K562 (cell line): Measurements from ENCODE around the gene PFAS. TPM values are rescaled to one million over a fixed set of nuclear protein-coding genes. Genes with fewer than 3 reads are reported as not detected.

Source experiments
- ATAC-seq: fragments of 200-7000 bp; cut with Tn5 transposase; 3 replicates; pipeline ENCODE4 v1.9.1; 2020; ENCODE audit warnings: moderate library complexity
- BruUV-seq: library from RNA; stranded (reverse); fragments of 400-500 nt; replicated peaks from 2 replicates; lab custom pipeline; 2021; lab: Mats Ljungman, UMichigan
- CTCF ChIA-PET: fragments of 300-600 bp; formaldehyde crosslinking; extraction: SDS; loops from one replicate; lab custom pipeline; 2021; ENCODE audit warnings: low intra/inter-chr PET ratio; lab: Yijun Ruan, JAX
- POLR2A ChIA-PET: fragments of 300-600, 350-650 bp; sonication (Branson Sonifier 250); formaldehyde crosslinking; extraction: SDS; loops from one replicate; lab custom pipeline; 2021; ENCODE audit warnings: antibody characterized with exemption, inconsistent platforms; lab: Yijun Ruan, JAX
- DNase-seq, 4 experiments: peaks; one replicate each; pipeline versions ENCODE4 v3.0.0 to v3.0.0-alpha.2; 2011 to 2018; ENCODE audit warnings: low spot score in 3 of 4, mixed read lengths in 3 of 4; ENCODE audit errors: extremely low read depth in 1 of 4
- FAIRE-seq: peaks from 2 replicates; lab custom pipeline; 2011; peaks lifted over from hg19 to GRCh38; lab: Jason Lieb, UNC
- H2AFZ ChIP-seq: 2 replicates; pipeline ENCODE4 v1.6.0; 2011; ENCODE audit warnings: low read depth, low read length, control low read depth, inconsistent platforms
- H3K27ac ChIP-seq: fragments of 200-600 bp; 3 replicates; pipeline ENCODE4 v1.8.0; 2011; ENCODE audit warnings: low read depth, mild to moderate bottlenecking, control low read depth, inconsistent platforms, low read length, moderate library complexity, mixed read lengths; ENCODE audit errors: extremely low read depth
- H3K27me3 ChIP-seq, 2 experiments: fragments of 300-600 bp in 1 of 2; 2 replicates in 1 of 2; 3 replicates in 1 of 2; pipeline versions ENCODE4 v1.6.0 to v1.8.0; 2011; ENCODE audit warnings: inconsistent platforms in 2 of 2, low read length in 2 of 2, mild to moderate bottlenecking in 1 of 2, mixed read lengths in 1 of 2, moderate library complexity in 1 of 2; ENCODE audit not compliant: control insufficient read depth in 2 of 2, insufficient read depth in 2 of 2
- H3K36me3 ChIP-seq: fragments of 300-600 bp; 3 replicates; pipeline ENCODE4 v1.8.0; 2011; ENCODE audit warnings: mild to moderate bottlenecking, low read length, inconsistent platforms; ENCODE audit not compliant: control insufficient read depth, insufficient read depth
- H3K4me1 ChIP-seq, 2 experiments: fragments of 200-600 bp in 1 of 2; replicated peaks in 1 of 2; 2 replicates in 1 of 2; 3 replicates in 1 of 2; pipeline versions ENCODE4 v1.5.1 to v1.8.0; 2011; ENCODE audit warnings: inconsistent platforms in 2 of 2, low read length in 2 of 2, mild to moderate bottlenecking in 1 of 2, mixed read lengths in 1 of 2, moderate library complexity in 1 of 2; ENCODE audit not compliant: control insufficient read depth in 2 of 2, insufficient read depth in 2 of 2
- H3K4me2 ChIP-seq: 2 replicates; pipeline ENCODE4 v1.6.1; 2011; ENCODE audit warnings: low read length, control low read depth, inconsistent platforms, mixed read lengths; ENCODE audit not compliant: insufficient read depth
- H3K4me3 ChIP-seq: fragments of 200-600 bp; sonication (generic), shearing (Covaris generic); 2 replicates; pipeline ENCODE4 v1.5.1; 2016; ENCODE audit warnings: control low read depth, inconsistent platforms
- H3K79me2 ChIP-seq: fragments of 200-600 bp; 3 replicates; pipeline ENCODE4 v1.8.0; 2011; ENCODE audit warnings: low read length, inconsistent platforms; ENCODE audit not compliant: control insufficient read depth, insufficient read depth
- H3K9ac ChIP-seq, 2 experiments: 2 replicates each; pipeline versions ENCODE4 v1.6.0 to v1.6.1; 2011; ENCODE audit warnings: low read depth in 2 of 2, low read length in 2 of 2, control low read depth in 1 of 2, inconsistent platforms in 1 of 2, mild to moderate bottlenecking in 1 of 2, mixed read lengths in 1 of 2; ENCODE audit not compliant: insufficient read depth in 1 of 2
- H3K9me1 ChIP-seq: one replicate; pipeline ENCODE4 v1.6.0; 2011; ENCODE audit warnings: inconsistent platforms, mild to moderate bottlenecking, low read length, moderate library complexity; ENCODE audit not compliant: control insufficient read depth, insufficient read depth
- H3K9me3 ChIP-seq: replicated peaks from 2 replicates; pipeline ENCODE4 v1.5.1; 2011; ENCODE audit warnings: low read depth, low read length, inconsistent platforms; ENCODE audit not compliant: control insufficient read depth, insufficient read depth
- H4K20me1 ChIP-seq: replicated peaks from 2 replicates; pipeline ENCODE4 v1.6.1; 2011; ENCODE audit warnings: low read length, inconsistent platforms, mixed read lengths; ENCODE audit not compliant: control insufficient read depth, insufficient read depth
- CBFA2T3 ChIP-seq: fragments of 450-650 bp; IDR thresholded peaks from 2 replicates; pipeline ENCODE4 v1.6.1; 2017
- FIP1L1 ChIP-seq: fragments of 200-400 bp; formaldehyde crosslinking; IDR thresholded peaks from 2 replicates; pipeline ENCODE4 v1.6.1; 2018; ENCODE audit warnings: mild to moderate bottlenecking, low read depth, low read length; ENCODE audit not compliant: poor library complexity, severe bottlenecking
- GATA2 ChIP-seq: sonication (generic); formaldehyde crosslinking; IDR thresholded peaks from 2 replicates; pipeline ENCODE4 v1.4.0; 2020; ENCODE audit warnings: mild to moderate bottlenecking, missing genetic modification reagents
- GATAD2A ChIP-seq: fragments of 450-650 bp; IDR thresholded peaks from 2 replicates; pipeline ENCODE4 v1.6.1; 2017
- KDM1A ChIP-seq, 2 experiments: fragments of 450-650 bp; IDR thresholded peaks; 2 replicates each; pipeline ENCODE4 v1.6.1; 2016; ENCODE audit warnings: mild to moderate bottlenecking in 2 of 2
- KDM5B ChIP-seq: fragments of 200-600 bp; sonication (generic); IDR thresholded peaks from 2 replicates; pipeline ENCODE4 v1.6.1; 2012; ENCODE audit warnings: low read depth, mild to moderate bottlenecking, moderate library complexity, low read length, control low read depth, inconsistent platforms; ENCODE audit not compliant: insufficient replicate concordance
- NEUROD1 ChIP-seq: fragments of 150-350 bp; IDR thresholded peaks from 2 replicates; pipeline ENCODE4 v1.6.1; 2014; ENCODE audit warnings: borderline replicate concordance, low read length, low read depth; ENCODE audit not compliant: partially characterized antibody
- NR2C1 ChIP-seq, 2 experiments: fragments of 450-650 bp; IDR thresholded peaks; 2 replicates each; pipeline ENCODE4 v1.6.1; 2017; ENCODE audit warnings: mild to moderate bottlenecking in 2 of 2, antibody characterized with exemption in 1 of 2, inconsistent platforms in 1 of 2, missing compliant biosample characterization in 1 of 2, missing genetic modification characterization in 1 of 2
- PHB ChIP-seq: fragments of 250-450 bp; sonication (Bioruptor Pico); IDR thresholded peaks from 2 replicates; pipeline ENCODE4 v1.5.0; 2021
- TAF7 ChIP-seq: fragments of 450-650 bp; IDR thresholded peaks from 2 replicates; pipeline ENCODE4 v1.6.1; 2016; ENCODE audit warnings: missing genetic modification characterization, missing compliant biosample characterization
- TRIM24 ChIP-seq, 2 experiments: fragments of 450-650 bp; IDR thresholded peaks; 2 replicates each; pipeline ENCODE4 v1.6.1; 2016
- ZEB2 ChIP-seq: fragments of 450-650 bp; IDR thresholded peaks from 2 replicates; pipeline ENCODE4 v1.6.1; 2016
- WGBS: fragments of 100-300 bp; shearing (Covaris generic); methylation state at CpG from one replicate; pipeline ENCODE4 v1.1.6; 2016; ENCODE audit warnings: low coverage, mixed read lengths; ENCODE audit not compliant: insufficient coverage; ENCODE audit errors: missing lambda C conversion rate; 5-methylcytosine and 5-hydroxymethylcytosine counted together
- in situ Hi-C: fragments of 300-500 bp; cut with MboI; formaldehyde crosslinking; loops from 4 replicates; pipeline ENCODE4 v1.15.0; 2018; ENCODE audit warnings: inconsistent platforms, mixed read lengths
- intact Hi-C: fragments of 100-400 bp; cut with micrococcal nuclease; formaldehyde crosslinking; loops from 2 replicates; pipeline ENCODE4 v1.14.2; 2022
- polyA plus RNA-seq, 8 experiments: library from polyadenylated mRNA; depleted of rRNA in 4 of 8; stranded (reverse) in 5 of 8; unstranded in 3 of 8; fragments of >200 nt; fragmentation: Nextera tagmentation in 2 of 8; fragmentation: Illumina TruSeq in 1 of 8; extraction: Ambion mirVana in 2 of 8; extraction: Trizol in 1 of 8; gene quantifications; 2 replicates each; pipeline versions ENCODE4 v1.2.1 to v1.2.3, GENCODE V29; 2011 to 2014; ENCODE audit warnings: inconsistent platforms in 1 of 8, missing spikeins in 1 of 8
- total RNA-seq, 7 experiments: library from RNA; depleted of rRNA in 6 of 7; stranded (reverse); fragments of >200 nt in 6 of 7; fragmentation: Illumina TruSeq in 2 of 7; extraction: Trizol in 2 of 7; gene quantifications; 2 replicates each; pipeline versions ENCODE4 v1.2.1 to v1.2.3, GENCODE V29; 2011 to 2021; ENCODE audit warnings: low replicate concordance in 1 of 7
- TF ChIP-seq, protein P1 (sequence below): fragments of 200-800 bp; sonication (Bioruptor generic); IDR thresholded peaks from 2 replicates; pipeline ENCODE4 v1.6.1; 2017; ENCODE audit warnings: missing genetic modification characterization, missing compliant biosample characterization
- TF ChIP-seq, protein P2 (sequence below): sonication (generic); formaldehyde crosslinking; IDR thresholded peaks from 2 replicates; pipeline ENCODE4 v1.8.0; 2022; ENCODE audit warnings: mild to moderate bottlenecking, missing genetic modification reagents
- TF ChIP-seq, protein P3 (sequence below), 2 experiments: fragments of 200-800 bp in 1 of 2; sonication (Bioruptor generic) in 1 of 2; sonication (generic) in 1 of 2; formaldehyde crosslinking in 1 of 2; IDR thresholded peaks in 1 of 2; conservative IDR thresholded peaks in 1 of 2; 2 replicates each; pipeline versions ENCODE4 v1.5.0 to v1.6.1; 2016 to 2020; ENCODE audit warnings: missing compliant biosample characterization in 1 of 2, missing genetic modification characterization in 1 of 2, missing genetic modification reagents in 1 of 2
- TF ChIP-seq, protein P4 (sequence below): fragments of 450-650 bp; formaldehyde crosslinking; IDR thresholded peaks from 2 replicates; pipeline ENCODE4 v1.4.0; 2022; ENCODE audit warnings: missing genetic modification characterization

The PFAS gene
- total and polyA plus RNA-seq, 9 of the 15 experiments (the other 6 are each of a cell fraction or from before 2014, with no cell fraction given): 11.6 to 131 (median 43.9) TPM

DNA sequence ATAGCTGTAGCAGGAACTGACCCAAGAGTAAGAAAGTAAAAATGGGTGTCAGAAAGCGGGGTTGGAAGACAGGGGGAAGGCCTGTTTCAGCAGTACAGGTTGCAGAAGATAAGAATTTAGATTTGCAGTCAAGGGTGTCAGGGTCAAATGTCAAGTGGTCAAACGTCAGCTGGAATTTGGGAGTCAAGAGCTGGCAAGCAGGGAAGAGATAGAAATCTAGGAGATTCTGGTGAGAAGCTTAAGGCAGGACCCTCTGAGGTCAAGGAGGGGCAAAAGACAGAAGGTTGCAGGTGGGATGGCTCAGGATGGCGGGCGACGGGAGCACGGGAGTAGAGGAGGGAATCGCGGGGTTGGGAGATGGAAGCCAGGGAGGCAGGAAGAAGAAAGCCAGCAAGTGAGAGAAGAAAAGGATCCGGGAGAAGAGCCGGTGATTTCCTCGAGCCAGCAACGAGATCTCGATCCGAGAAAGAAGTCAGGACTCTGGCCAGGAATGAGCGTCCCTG is 45.8 kb downstream of the PFAS start:
- CTCF ChIA-PET: no interaction called here
- Histone ChIP-seq H4K20me1 (no peaks in the 10 kb centered on the region), H3K4me1 (peaks cover 8 to 26% of the 10 kb centered on the region in 2 experiments; a peak in 4 of 5 replicates), H3K9me1 (no peaks in the 10 kb centered on the region), H3K9me3 (no peaks in the 10 kb centered on the region; the same call in 1 of the 2 replicates), H3K36me3 (no peaks in the 10 kb centered on the region), H3K27me3 (no peaks in the 10 kb centered on the region), H3K4me3 (peak overlapping the region; percentile 58), H3K27ac (peak overlapping the region; percentile 89), H3K4me2 (peak overlapping the region; percentile 83), H3K79me2 (no peaks in the 10 kb centered on the region), H3K9ac (peak overlapping the region; percentile 69 to 90), H2AFZ (peak overlapping the region; percentile 95)
- intact Hi-C loops: loop anchor here (2.0 kb wide), 1 partner anchor 46 kb away; the partner anchor contains the start of genes CTC1 and PFAS
- BruUV-seq: TSS peak; percentile 80
- in situ Hi-C loops: no loop called here
- FAIRE-seq: no peak
- ATAC-seq: peak; percentile 2; the same call in 1 of the 3 replicates
- 9% methylated on average over 9 of the region's 15 CpGs for WGBS
- DNase-seq: no peak
- POLR2A ChIA-PET: interaction anchor here (0.7 to 2.0 kb wide), 14 partner anchors 10 to 122 kb away, joined by 3 to 9 read pairs (median 4); partner anchors contain the start of gene CTC1
- TF ChIP-seq KDM5B (peak; percentile 71), ZEB2 (0 out of 2 replicates have a peak, but pooled peaks have one; percentile 24), TRIM24 (IDR thresholded peaks at IDR 0.05) (no peak), KDM1A (IDR thresholded peaks at IDR 0.05) (peak; percentile 14 to 43; a peak in 2 of 4 replicates), GATAD2A (peak; percentile 60; the same call in 1 of the 2 replicates), NR2C1 (IDR thresholded peaks at IDR 0.05) (peak; percentile 71), NR2C1 (tag; IDR thresholded peaks at IDR 0.05) (peak; percentile 67), FIP1L1 (no peak), NEUROD1 (no peak), CBFA2T3 (peak; percentile 23; the same call in 1 of the 2 replicates), PHB (CRISPR knock-in tag) (no peak), GATA2 (0 out of 2 replicates have a peak, but pooled peaks have one; percentile 15), TAF7 (tag) (peak; percentile 50)
- TF ChIP-seq, protein P1, sequence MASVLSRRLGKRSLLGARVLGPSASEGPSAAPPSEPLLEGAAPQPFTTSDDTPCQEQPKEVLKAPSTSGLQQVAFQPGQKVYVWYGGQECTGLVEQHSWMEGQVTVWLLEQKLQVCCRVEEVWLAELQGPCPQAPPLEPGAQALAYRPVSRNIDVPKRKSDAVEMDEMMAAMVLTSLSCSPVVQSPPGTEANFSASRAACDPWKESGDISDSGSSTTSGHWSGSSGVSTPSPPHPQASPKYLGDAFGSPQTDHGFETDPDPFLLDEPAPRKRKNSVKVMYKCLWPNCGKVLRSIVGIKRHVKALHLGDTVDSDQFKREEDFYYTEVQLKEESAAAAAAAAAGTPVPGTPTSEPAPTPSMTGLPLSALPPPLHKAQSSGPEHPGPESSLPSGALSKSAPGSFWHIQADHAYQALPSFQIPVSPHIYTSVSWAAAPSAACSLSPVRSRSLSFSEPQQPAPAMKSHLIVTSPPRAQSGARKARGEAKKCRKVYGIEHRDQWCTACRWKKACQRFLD (CRISPR knock-in tag): no peak
- TF ChIP-seq, protein P2, sequence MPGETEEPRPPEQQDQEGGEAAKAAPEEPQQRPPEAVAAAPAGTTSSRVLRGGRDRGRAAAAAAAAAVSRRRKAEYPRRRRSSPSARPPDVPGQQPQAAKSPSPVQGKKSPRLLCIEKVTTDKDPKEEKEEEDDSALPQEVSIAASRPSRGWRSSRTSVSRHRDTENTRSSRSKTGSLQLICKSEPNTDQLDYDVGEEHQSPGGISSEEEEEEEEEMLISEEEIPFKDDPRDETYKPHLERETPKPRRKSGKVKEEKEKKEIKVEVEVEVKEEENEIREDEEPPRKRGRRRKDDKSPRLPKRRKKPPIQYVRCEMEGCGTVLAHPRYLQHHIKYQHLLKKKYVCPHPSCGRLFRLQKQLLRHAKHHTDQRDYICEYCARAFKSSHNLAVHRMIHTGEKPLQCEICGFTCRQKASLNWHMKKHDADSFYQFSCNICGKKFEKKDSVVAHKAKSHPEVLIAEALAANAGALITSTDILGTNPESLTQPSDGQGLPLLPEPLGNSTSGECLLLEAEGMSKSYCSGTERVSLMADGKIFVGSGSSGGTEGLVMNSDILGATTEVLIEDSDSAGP: no peak
- TF ChIP-seq, protein P3, sequence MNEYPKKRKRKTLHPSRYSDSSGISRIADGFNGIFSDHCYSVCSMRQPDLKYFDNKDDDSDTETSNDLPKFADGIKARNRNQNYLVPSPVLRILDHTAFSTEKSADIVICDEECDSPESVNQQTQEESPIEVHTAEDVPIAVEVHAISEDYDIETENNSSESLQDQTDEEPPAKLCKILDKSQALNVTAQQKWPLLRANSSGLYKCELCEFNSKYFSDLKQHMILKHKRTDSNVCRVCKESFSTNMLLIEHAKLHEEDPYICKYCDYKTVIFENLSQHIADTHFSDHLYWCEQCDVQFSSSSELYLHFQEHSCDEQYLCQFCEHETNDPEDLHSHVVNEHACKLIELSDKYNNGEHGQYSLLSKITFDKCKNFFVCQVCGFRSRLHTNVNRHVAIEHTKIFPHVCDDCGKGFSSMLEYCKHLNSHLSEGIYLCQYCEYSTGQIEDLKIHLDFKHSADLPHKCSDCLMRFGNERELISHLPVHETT (CRISPR knock-in tag; conservative IDR thresholded peaks at IDR 0.05 in 1 of 2, IDR thresholded peaks at IDR 0.05 in 1 of 2): peak in 1 of 2 experiments; percentile 8; a peak in 1 of 4 replicates
- TF ChIP-seq, protein P4, sequence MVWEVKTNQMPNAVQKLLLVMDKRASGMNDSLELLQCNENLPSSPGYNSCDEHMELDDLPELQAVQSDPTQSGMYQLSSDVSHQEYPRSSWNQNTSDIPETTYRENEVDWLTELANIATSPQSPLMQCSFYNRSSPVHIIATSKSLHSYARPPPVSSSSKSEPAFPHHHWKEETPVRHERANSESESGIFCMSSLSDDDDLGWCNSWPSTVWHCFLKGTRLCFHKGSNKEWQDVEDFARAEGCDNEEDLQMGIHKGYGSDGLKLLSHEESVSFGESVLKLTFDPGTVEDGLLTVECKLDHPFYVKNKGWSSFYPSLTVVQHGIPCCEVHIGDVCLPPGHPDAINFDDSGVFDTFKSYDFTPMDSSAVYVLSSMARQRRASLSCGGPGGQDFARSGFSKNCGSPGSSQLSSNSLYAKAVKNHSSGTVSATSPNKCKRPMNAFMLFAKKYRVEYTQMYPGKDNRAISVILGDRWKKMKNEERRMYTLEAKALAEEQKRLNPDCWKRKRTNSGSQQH (CRISPR knock-in tag): 0 out of 2 replicates have a peak, but pooled peaks have one; percentile 29
